Measurements from ENCODE around the gene EGR1. TPM values are rescaled to one million over a fixed set of nuclear protein-coding genes. Genes with fewer than 3 reads are reported as not detected.

EGR1 gene
- total RNA-seq, 6 donors from 2014 or later = 14.7 to 222 (median 64.2) TPM

DNA sequence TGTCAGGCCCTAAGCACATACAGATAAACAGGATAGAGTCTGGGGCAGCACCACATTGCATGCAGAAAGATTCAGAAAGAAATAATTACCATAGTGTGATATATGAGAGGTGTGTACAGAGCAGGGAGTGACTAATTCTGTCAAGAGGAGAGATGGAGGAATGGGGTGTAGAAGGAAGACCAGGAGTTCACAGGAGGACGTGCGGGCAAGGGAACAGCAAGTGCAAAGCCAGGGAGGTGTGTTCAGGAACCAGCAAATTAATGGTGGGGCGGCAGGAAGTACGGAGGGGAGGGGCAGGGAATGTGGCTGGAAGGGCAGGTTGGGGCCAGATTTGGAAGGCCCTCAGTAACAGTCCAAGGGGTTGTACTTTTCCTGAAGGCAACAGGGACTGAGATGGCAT lies 17.4 kb downstream of the EGR1 start:
- WGBS, 2 donors = 58% methylated on average over 4 of the region's 4 CpGs
- Histone ChIP-seq H3K27me3 (no peaks in the 10 kb centered on the region), H3K9me3 (no peaks in the 10 kb centered on the region), H3K4me1 (no peaks in the 10 kb centered on the region), H3K4me3 (no peak overlapping the region), H3K27ac (no peak overlapping the region), H3K36me3 (no peaks in the 10 kb centered on the region)
- no peak for DNase-seq
- no peak for ATAC-seq (ENCODE audit: low FRiP score in 2 of 2)
- no peak for TF ChIP-seq POLR2AphosphoS5 (IDR thresholded peaks at IDR 0.05)
- no peak for TF ChIP-seq EP300 (IDR thresholded peaks at IDR 0.05)
- TF ChIP-seq POLR2A (IDR thresholded peaks at IDR 0.05) = no peak
- TF ChIP-seq, protein P1, sequence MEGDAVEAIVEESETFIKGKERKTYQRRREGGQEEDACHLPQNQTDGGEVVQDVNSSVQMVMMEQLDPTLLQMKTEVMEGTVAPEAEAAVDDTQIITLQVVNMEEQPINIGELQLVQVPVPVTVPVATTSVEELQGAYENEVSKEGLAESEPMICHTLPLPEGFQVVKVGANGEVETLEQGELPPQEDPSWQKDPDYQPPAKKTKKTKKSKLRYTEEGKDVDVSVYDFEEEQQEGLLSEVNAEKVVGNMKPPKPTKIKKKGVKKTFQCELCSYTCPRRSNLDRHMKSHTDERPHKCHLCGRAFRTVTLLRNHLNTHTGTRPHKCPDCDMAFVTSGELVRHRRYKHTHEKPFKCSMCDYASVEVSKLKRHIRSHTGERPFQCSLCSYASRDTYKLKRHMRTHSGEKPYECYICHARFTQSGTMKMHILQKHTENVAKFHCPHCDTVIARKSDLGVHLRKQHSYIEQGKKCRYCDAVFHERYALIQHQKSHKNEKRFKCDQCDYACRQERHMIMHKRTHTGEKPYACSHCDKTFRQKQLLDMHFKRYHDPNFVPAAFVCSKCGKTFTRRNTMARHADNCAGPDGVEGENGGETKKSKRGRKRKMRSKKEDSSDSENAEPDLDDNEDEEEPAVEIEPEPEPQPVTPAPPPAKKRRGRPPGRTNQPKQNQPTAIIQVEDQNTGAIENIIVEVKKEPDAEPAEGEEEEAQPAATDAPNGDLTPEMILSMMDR (IDR thresholded peaks at IDR 0.05) = no peak

- H3K9me3 ChIP-seq = no peaks in the 10 kb centered on the region
- WGBS, 2 donors = 70 to 74% methylated on average over 5 of the region's 5 CpGs
- peaks cover 14 to 20% (median 17%) of the 10 kb centered on the region in 4 donors for H3K4me1 ChIP-seq
- DNase-seq = no peak
- H3K36me3 ChIP-seq = no peaks in the 10 kb centered on the region
- no peak overlapping the region for H3K27ac ChIP-seq
- no peak for ATAC-seq (ENCODE audit: low FRiP score in 2 of 2)
- H3K27me3 ChIP-seq = no peaks in the 10 kb centered on the region
- TF ChIP-seq, protein P1 (IDR thresholded peaks at IDR 0.05) = no peak
- TF ChIP-seq POLR2AphosphoS5 (IDR thresholded peaks at IDR 0.05) = no peak
- no peak for TF ChIP-seq POLR2A (IDR thresholded peaks at IDR 0.05)
- no peak for TF ChIP-seq EP300 (IDR thresholded peaks at IDR 0.05)
- H3K4me3 ChIP-seq = no peak overlapping the region
Measured at GRCh38 chr5:138488481-138488945, 23.2 kb downstream of the EGR1 start.

DNA sequence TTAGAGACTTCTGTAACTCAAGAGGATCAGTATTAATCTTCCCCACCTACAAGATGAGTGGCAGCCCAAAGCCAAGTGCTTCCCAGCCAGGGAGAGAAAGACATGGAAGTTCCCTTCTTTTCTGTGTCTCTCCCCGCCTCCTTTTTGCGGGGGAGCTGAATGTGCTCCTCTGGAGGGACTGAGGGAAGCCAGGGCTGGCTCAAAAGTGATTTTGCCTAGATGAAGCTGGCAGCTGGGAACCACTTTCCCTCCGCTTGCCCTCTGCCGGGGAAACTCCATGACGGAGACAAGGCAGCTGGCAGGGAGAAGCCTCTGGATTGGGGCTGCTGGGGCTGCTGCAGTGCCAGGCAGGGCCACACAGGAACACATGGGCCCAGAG lies 24.4 kb downstream of the EGR1 start:
- no peak overlapping the region for H3K27ac ChIP-seq

DNA sequence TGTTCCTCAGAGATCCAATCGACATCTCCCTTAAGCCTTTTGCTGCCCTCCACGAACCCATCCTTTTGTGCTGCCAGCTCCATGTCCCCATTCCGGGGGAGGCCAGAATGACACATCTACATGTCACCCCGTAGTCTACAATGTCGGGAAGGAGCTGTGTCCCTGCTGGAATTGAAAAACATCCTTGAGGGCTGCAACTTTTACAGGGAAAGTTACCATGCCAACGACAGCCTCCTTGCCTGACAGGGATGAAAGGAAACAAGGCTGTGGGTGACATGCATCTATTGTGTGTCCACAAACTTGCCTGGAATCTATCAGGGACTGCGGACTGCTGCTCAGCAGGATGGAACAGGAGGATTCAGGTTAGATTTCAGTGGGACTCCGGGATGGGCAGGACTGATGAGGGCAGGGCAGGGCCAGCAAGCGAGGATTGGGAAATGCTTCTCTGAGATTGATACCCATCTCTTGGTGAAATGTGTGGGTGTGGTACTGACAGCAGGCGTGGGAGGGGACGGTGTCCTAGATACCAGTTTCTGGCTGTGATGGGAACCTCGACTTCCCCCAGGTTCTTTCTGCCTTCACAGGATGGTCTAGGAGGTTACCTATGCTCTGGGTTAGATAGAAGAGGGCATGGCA lies 25.5 kb downstream of the EGR1 start:
- no peak for ATAC-seq (ENCODE audit: low FRiP score in 2 of 2)
- Histone ChIP-seq H3K36me3 (no peaks in the 10 kb centered on the region), H3K4me3 (no peak overlapping the region), H3K27ac (no peak overlapping the region), H3K9me3 (no peaks in the 10 kb centered on the region), H3K4me1 (peaks cover 14 to 20% (median 17%) of the 10 kb centered on the region in 4 donors), H3K27me3 (no peaks in the 10 kb centered on the region)
- WGBS, 2 donors = 83 to 86% methylated on average over 12 of the region's 12 CpGs
- TF ChIP-seq EP300 (IDR thresholded peaks at IDR 0.05) (no peak), POLR2AphosphoS5 (IDR thresholded peaks at IDR 0.05) (no peak), POLR2A (IDR thresholded peaks at IDR 0.05) (no peak)
- TF ChIP-seq, protein P1 (IDR thresholded peaks at IDR 0.05) = no peak
- no peak for DNase-seq

More for the DNA sequence above, 24.4 kb downstream of the EGR1 start:
- WGBS, 2 donors = 66 to 80% methylated on average over 5 of the region's 5 CpGs
- TF ChIP-seq POLR2AphosphoS5 (IDR thresholded peaks at IDR 0.05) (no peak), POLR2A (IDR thresholded peaks at IDR 0.05) (no peak), EP300 (IDR thresholded peaks at IDR 0.05) (no peak)
- TF ChIP-seq, protein P1 (IDR thresholded peaks at IDR 0.05) = no peak
- peaks cover 14 to 20% (median 17%) of the 10 kb centered on the region in 4 donors for H3K4me1 ChIP-seq
- H3K9me3 ChIP-seq = no peaks in the 10 kb centered on the region
- H3K4me3 ChIP-seq = no peak overlapping the region
- H3K27me3 ChIP-seq = no peaks in the 10 kb centered on the region
- H3K36me3 ChIP-seq = no peaks in the 10 kb centered on the region
- DNase-seq (no peak), ATAC-seq (ENCODE audit: low FRiP score in 2 of 2) (no peak)

- Histone ChIP-seq H3K9me3 (no peaks in the 10 kb centered on the region), H3K27me3 (no peaks in the 10 kb centered on the region), H3K4me1 (peaks cover 14 to 20% (median 17%) of the 10 kb centered on the region in 4 donors), H3K4me3 (peak overlapping the region; percentile 43 to 72 (median 63)), H3K27ac (no peak overlapping the region), H3K36me3 (no peaks in the 10 kb centered on the region)
- no peak for DNase-seq
- no peak for ATAC-seq (ENCODE audit: low FRiP score in 2 of 2)
- 42 to 56% methylated on average over 11 of the region's 11 CpGs for WGBS, 2 donors
- TF ChIP-seq, protein P1 (IDR thresholded peaks at IDR 0.05) = no peak
- no peak for TF ChIP-seq EP300 (IDR thresholded peaks at IDR 0.05)
- TF ChIP-seq POLR2A (IDR thresholded peaks at IDR 0.05) = no peak
- TF ChIP-seq POLR2AphosphoS5 (IDR thresholded peaks at IDR 0.05) = no peak
Measured at GRCh38 chr5:138491284-138491648, 26.0 kb downstream of the EGR1 start.
